GM19099 (cell line): Measurements from ENCODE around the gene SEMA6B.

Experiments
- POLR2A ChIP-seq: IDR thresholded peaks from 3 replicates; pipeline ENCODE4 v1.6.1; 2011; ENCODE audit warnings: low read depth; ENCODE audit not compliant: insufficient read length; ENCODE audit errors: extremely low read depth

SEMA6B gene

GRCh38 chr19:4528843-4529242, 30.6 kb downstream of the SEMA6B start:
- no peak for TF ChIP-seq POLR2A

DNA sequence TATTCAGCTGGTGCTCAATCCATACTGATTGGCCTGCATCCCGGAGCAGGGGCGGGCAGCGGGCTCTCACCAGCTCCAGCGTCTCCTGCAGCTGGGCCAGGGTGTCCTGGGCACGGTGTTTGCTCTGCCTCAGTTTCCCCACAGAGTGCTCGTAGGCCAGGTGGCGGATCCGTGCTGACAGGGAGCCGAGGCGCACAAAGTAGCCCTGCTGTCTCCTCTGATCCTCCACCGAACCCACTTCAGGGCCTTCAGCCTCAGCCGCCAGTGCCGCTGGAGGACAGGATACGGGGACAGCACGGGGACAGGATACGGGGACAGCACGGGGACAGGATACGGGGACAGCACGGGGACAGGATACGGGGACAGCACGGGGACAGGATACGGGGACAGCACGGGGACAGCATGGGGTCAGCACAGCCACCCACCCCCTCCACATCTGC, 33.9 kb downstream of the SEMA6B start:
- TF ChIP-seq POLR2A, result no peak

- no peak for TF ChIP-seq POLR2A
These were observed 34.5 kb downstream of the SEMA6B start for GRCh38 chr19:4524808-4525562.

DNA sequence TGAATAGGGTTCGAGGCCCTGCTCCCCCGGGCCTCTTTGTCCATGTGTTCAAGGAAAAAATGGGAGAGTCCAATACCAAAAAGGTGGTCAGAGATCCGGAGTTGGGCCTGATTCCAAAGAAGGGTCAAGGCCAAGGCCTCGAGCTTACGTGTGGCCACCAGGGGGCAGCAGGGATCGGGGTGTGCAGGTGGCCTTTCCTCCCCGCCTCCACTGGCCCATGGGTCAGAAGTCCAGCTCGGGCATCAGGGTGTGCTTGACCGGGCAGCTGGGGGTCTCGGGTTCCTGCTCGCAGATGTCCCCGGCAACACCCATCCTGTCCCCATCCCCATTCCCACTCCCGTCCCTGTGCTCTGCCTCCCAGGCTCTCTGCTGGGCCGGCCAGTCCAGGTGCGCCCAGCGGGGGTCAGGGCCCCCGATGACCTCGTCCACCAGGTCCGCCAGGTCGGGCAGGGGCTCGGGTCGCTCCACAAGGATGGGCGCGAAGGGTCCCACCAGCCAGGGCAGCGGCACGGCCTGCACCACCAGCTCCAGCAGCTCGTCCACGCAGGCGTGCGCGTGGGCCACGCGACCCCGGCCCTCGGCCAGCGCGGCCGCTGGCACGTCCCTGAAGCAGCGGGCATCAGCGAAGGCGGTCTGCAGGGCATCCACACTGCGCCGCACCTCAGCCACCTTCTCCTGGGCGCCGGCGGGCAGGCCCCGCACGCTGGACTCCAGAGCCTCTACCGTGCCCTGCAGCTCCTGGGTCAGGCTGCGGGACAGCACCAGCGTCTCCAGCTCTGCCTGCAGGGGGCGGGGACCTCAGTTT, 36.0 kb downstream of the SEMA6B start:
- no peak for TF ChIP-seq POLR2A

DNA sequence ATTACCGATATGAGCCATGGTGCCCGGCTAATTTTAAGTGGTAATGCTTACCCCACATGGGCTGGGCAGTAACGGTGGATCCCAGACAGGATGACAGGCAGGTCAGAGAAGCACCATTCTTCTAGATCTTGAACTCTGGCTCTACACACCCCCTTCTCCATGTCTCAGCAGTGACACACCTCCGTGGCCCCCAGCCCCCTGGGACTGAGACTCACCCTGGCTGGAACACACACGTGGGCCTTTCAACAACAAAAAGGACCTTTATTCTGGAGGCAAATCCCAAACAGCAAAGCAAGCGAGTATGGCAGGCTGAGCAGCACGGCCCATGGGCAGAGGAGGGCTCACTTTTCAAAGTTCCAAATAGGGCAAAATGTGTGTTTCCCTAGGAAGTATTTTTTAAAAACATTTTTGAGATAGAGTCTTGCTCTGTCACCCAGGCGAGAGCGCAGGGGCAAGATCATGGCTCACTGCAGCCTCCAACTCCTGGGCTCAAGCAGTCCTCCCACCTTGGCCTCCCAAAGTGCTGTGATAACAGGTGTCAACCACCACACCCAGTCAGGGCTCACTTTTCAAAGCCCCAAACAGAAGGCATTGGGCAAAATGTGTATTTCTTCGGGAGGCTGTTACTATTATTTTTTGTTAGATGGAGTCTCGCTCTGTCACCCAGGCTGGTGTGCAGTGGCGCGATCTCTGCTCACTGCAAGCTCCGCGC, 37.0 kb downstream of the SEMA6B start:
- no peak for TF ChIP-seq POLR2A

DNA sequence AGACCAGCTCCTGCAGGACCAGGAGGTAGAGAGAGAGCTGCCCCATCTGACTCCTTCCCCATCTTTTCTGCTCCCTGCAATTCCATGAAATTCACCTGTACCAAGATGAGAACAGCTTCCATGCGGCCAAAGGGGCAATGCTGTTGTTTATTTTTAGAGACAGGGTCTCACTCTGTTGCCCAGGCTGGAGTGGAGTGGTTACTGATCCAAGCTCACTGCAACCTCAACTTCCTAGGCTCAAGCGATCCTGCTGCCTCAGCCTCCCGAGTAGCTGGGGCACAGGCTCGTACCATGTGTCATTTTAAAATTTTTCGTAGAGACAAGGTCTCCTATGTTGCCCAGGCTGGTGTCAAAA, 37.6 kb downstream of the SEMA6B start:
- no peak for TF ChIP-seq POLR2A

DNA sequence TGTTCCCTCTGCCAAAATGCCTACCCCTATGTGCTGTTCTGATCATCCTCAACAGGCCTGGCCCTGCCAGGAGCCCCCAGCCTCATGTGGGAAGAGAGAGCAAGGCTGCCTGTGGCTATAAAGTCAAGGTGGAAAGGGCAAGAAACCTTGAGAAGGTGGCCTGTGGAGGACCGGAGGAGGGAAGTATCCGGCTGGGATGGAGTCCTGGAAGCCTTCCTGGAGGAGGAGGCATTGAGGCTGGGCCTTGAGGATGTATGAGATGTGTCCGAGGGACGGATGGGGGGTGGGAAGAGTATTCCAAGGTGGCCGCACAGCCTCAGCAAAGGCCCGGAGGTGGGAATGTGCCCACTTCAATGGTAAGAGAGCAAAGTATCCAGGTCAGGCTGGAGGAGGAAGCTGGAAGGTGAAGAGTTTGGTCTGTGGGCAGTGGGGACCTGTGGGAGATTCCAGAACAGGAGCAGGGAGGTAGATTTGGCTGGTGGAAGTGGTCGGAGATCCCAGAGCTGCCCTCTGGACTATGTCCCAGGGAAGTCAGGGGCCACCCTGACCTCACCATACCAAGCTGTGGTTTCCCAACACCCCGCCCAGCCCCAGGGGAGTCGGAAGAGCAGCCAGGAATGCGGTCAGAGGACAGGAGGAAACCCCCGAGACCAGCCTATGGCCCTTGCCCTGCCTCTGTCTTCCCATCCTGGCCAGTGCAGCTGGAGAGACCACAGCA, 38.2 kb downstream of the SEMA6B start:
- no peak for TF ChIP-seq POLR2A

- no peak for TF ChIP-seq POLR2A
These were observed 39.8 kb downstream of the SEMA6B start for GRCh38 chr19:4519521-4520277.

GRCh38 chr19:4519172-4519496, 40.4 kb downstream of the SEMA6B start:
- no peak for TF ChIP-seq POLR2A

- TF ChIP-seq POLR2A, result no peak
These were observed 40.9 kb downstream of the SEMA6B start, which contains the start of gene PLIN4 for GRCh38 chr19:4518345-4519171. TSS of gene PLIN4 (minus strand) at chr19:4518486. CDS start at chr19:4518272, 214 bp downstream.

GRCh38 chr19:4517451-4518057, 41.9 kb downstream of the SEMA6B start:
- TF ChIP-seq POLR2A, result no peak

- no peak for TF ChIP-seq POLR2A
These were observed 42.6 kb downstream of the SEMA6B start for GRCh38 chr19:4516939-4517300.

- TF ChIP-seq POLR2A, result no peak
These were observed 43.1 kb downstream of the SEMA6B start for GRCh38 chr19:4516199-4516938.

DNA sequence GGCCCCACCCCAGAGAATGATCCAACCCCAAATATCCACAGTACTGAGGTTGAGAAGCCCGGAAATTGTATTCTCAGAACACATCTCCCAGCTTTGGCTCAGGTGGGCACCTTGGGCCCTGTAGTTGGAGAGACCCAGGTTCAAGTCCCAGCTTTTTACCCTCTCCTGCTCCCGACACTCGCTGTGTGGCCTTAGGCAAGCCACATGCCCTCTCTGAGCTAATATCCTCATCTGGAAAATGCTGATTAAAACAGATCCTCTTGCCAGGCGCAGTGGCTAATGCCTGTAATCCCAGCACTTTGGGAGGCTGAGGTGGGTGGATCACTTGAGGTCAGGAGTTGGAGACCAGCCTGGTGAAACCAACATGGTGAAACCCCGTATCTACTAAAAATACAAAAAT, 43.8 kb downstream of the SEMA6B start:
- no peak for TF ChIP-seq POLR2A
